T-cell (primary cell): ENCODE results near the gene TMEM89. TPM values are rescaled to one million over a fixed set of nuclear protein-coding genes. Genes with fewer than 3 reads are reported as not detected.

Experiments used
- ATAC-seq, 4 experiments: fragments of 200-7000 bp in 3 of 4; fragments of 150-1000 bp in 1 of 4; cut with Tn5 transposase; replicated peaks in 1 of 4; 1 replicate in 3 of 4; 2 replicates in 1 of 4; pipeline ENCODE4 v1.10.0; 2021; ENCODE audit warnings: moderate library complexity in 3 of 4, mild to moderate bottlenecking in 2 of 4, moderate number of reproducible peaks in 1 of 4
- CTCF ChIA-PET, 2 donors: fragments of 300-600 bp; sonication (Branson Sonifier 250); formaldehyde crosslinking; loops; one replicate each; lab custom pipeline; 2022; ENCODE audit warnings: antibody characterized with exemption in 2 of 2; lab: Charles Lee
- POLR2A ChIA-PET, 2 donors: fragments of 300-600 bp; sonication (Branson Sonifier 250); formaldehyde crosslinking; loops; one replicate each; lab custom pipeline; 2022; ENCODE audit warnings: antibody characterized with exemption in 2 of 2; lab: Charles Lee
- DNase-seq, 35 experiments: peaks; one replicate each; pipeline versions ENCODE4 v3.0.0 to v3.0.0-alpha.2; 2013 to 2023
- H3K27ac ChIP-seq: one replicate; pipeline ENCODE4 v1.5.1; 2013; ENCODE audit warnings: low read length
- H3K27me3 ChIP-seq, 2 experiments: replicated peaks in 1 of 2; 1 replicate in 1 of 2; 2 replicates in 1 of 2; pipeline versions ENCODE4 v1.6.1 to v1.7.0; 2013; ENCODE audit warnings: low read length in 1 of 2, mixed read lengths in 1 of 2; ENCODE audit not compliant: control insufficient read depth in 2 of 2, insufficient read depth in 2 of 2; ENCODE audit errors: extremely low read depth in 1 of 2
- H3K36me3 ChIP-seq, 2 donors: 1 replicate in 1 of 2; 2 replicates in 1 of 2; pipeline versions ENCODE4 v1.6.1 to v1.7.0; 2013; ENCODE audit warnings: low read length in 1 of 2; ENCODE audit not compliant: control insufficient read depth in 2 of 2, insufficient read depth in 1 of 2; ENCODE audit errors: extremely low read depth in 1 of 2
- H3K4me1 ChIP-seq, 2 experiments: 1 replicate in 1 of 2; 2 replicates in 1 of 2; pipeline versions ENCODE4 v1.6.1 to v1.7.0; 2013; ENCODE audit warnings: low read length in 2 of 2, mixed read lengths in 1 of 2; ENCODE audit not compliant: insufficient read depth in 2 of 2, control insufficient read depth in 1 of 2; ENCODE audit errors: extremely low read depth in 1 of 2
- H3K4me3 ChIP-seq, 2 donors: 1 replicate in 1 of 2; 2 replicates in 1 of 2; pipeline versions ENCODE4 v1.5.1 to v1.7.0; 2013; ENCODE audit warnings: mild to moderate bottlenecking in 2 of 2, low read length in 1 of 2, moderate library complexity in 1 of 2; ENCODE audit not compliant: control insufficient read depth in 1 of 2; ENCODE audit errors: extremely low read depth in 1 of 2
- H3K9me3 ChIP-seq: 2 replicates; pipeline ENCODE4 v1.7.0; 2013
- H3K27ac Mint-ChIP-seq, 2 donors: one replicate each; pipeline ENCODE4 v1.8.0; 2020 to 2021; ENCODE audit warnings: mild to moderate bottlenecking in 2 of 2, mixed read lengths in 2 of 2
- H3K27me3 Mint-ChIP-seq, 2 donors: one replicate each; pipeline ENCODE4 v1.8.0; 2021 to 2022; ENCODE audit warnings: mixed read lengths in 2 of 2
- H3K36me3 Mint-ChIP-seq: one replicate; pipeline ENCODE4 v1.8.0; 2021; ENCODE audit warnings: mixed read lengths
- H3K4me1 Mint-ChIP-seq, 3 donors: one replicate each; pipeline ENCODE4 v1.8.0; 2020 to 2022; ENCODE audit warnings: mixed read lengths in 3 of 3, mild to moderate bottlenecking in 1 of 3
- H3K4me3 Mint-ChIP-seq, 3 donors: one replicate each; pipeline ENCODE4 v1.8.0; 2020 to 2022; ENCODE audit warnings: mild to moderate bottlenecking in 3 of 3, mixed read lengths in 3 of 3, moderate library complexity in 3 of 3
- H3K9me3 Mint-ChIP-seq, 3 donors: one replicate each; pipeline ENCODE4 v1.8.0; 2020 to 2022; ENCODE audit warnings: mixed read lengths in 3 of 3
- WGBS: methylation state at CpG from one replicate; pipeline ENCODE4 v1.1.5; 2013; ENCODE audit warnings: missing lambda C conversion rate; ENCODE audit not compliant: insufficient coverage; 5-methylcytosine and 5-hydroxymethylcytosine counted together
- total RNA-seq, 35 experiments: library from RNA in 6 of 35; stranded (reverse) in 6 of 35; fragments of 120-200 nt in 1 of 35; gene quantifications; one replicate each; pipeline versions ENCODE4 v1.2.1 to v1.2.4 and lab custom pipeline; 2013 to 2026

Gene TMEM89
- total RNA-seq, 5 donors from 2014 or later (not counting 1 experiment from before 2014, with no cell fraction given): 0.39 TPM; not detected in 4

- Histone ChIP-seq H3K4me1 (no peaks in the 10 kb centered on the region), H3K36me3 (no peaks in the 10 kb centered on the region), H3K9me3 (no peaks in the 10 kb centered on the region), H3K27ac (no peak overlapping the region), H3K4me3 (no peak overlapping the region), H3K27me3 (peaks cover 0 to 7% of the 10 kb centered on the region in 2 experiments)
- no peak for DNase-seq
- ChIA-PET CTCF (interaction anchor here in 1 of 2 donors (0.5 kb wide), 1 partner anchor 162 kb away, joined by 5 read pairs; no protein-coding TSS in a partner anchor), POLR2A (no interaction called here)
- no peaks in the 10 kb centered on the region for H3K36me3 Mint-ChIP-seq
- no peaks in the 10 kb centered on the region for H3K9me3 Mint-ChIP-seq
- no peak overlapping the region for H3K27ac Mint-ChIP-seq
- no peaks in the 10 kb centered on the region for H3K4me1 Mint-ChIP-seq
- WGBS: 89% methylated on average over 7 of the region's 17 CpGs
- H3K27me3 Mint-ChIP-seq: no peaks in the 10 kb centered on the region
- ATAC-seq: no peak
- no peak overlapping the region for H3K4me3 Mint-ChIP-seq
Observed at GRCh38 chr3:48575366-48575765, 46.2 kb downstream of the TMEM89 start.

- DNase-seq (no peak), ATAC-seq (no peak)
- 90% methylated on average over 9 of the region's 10 CpGs for WGBS
- Histone ChIP-seq H3K4me3 (no peak overlapping the region), H3K27ac (no peak overlapping the region), H3K4me1 (no peaks in the 10 kb centered on the region), H3K27me3 (no peaks in the 10 kb centered on the region), H3K9me3 (no peaks in the 10 kb centered on the region), H3K36me3 (no peaks in the 10 kb centered on the region)
- Mint-ChIP-seq H3K4me3 (no peak overlapping the region), H3K27ac (no peak overlapping the region), H3K36me3 (no peaks in the 10 kb centered on the region), H3K4me1 (no peaks in the 10 kb centered on the region), H3K27me3 (no peaks in the 10 kb centered on the region), H3K9me3 (no peaks in the 10 kb centered on the region)
- CTCF ChIA-PET: no interaction called here
- POLR2A ChIA-PET: no interaction called here
Observed at GRCh38 chr3:48573973-48574585, 47.5 kb downstream of the TMEM89 start.

- Mint-ChIP-seq H3K27me3 (no peaks in the 10 kb centered on the region), H3K36me3 (no peaks in the 10 kb centered on the region), H3K9me3 (no peaks in the 10 kb centered on the region), H3K27ac (no peak overlapping the region), H3K4me3 (no peak overlapping the region), H3K4me1 (no peaks in the 10 kb centered on the region)
- ChIA-PET CTCF (no interaction called here), POLR2A (interaction anchor here (0.6 kb wide), 2 partner anchors 109 to 131 kb away, joined by 5 to 6 read pairs; no protein-coding TSS in a partner anchor)
- H3K9me3 ChIP-seq: no peaks in the 10 kb centered on the region
- no peak for ATAC-seq
- H3K36me3 ChIP-seq: no peaks in the 10 kb centered on the region
- no peaks in the 10 kb centered on the region for H3K4me1 ChIP-seq
- H3K4me3 ChIP-seq: no peak overlapping the region
- no peaks in the 10 kb centered on the region for H3K27me3 ChIP-seq
- H3K27ac ChIP-seq: no peak overlapping the region
- 80% methylated on average over 2 of the region's 7 CpGs for WGBS
- no peak for DNase-seq
Observed at GRCh38 chr3:48572517-48572916, 49.1 kb downstream of the TMEM89 start.

GRCh38 chr3:48571938-48572337 lies 49.6 kb downstream of the TMEM89 start:
- WGBS: 97% methylated on average over 6 of the region's 12 CpGs
- ATAC-seq: no peak
- POLR2A ChIA-PET: interaction anchor here in 1 of 2 donors (0.6 kb wide), 1 partner anchor 108 kb away, joined by 5 read pairs; no protein-coding TSS in a partner anchor
- no peaks in the 10 kb centered on the region for H3K4me1 ChIP-seq
- Mint-ChIP-seq H3K9me3 (no peaks in the 10 kb centered on the region), H3K36me3 (no peaks in the 10 kb centered on the region), H3K27me3 (no peaks in the 10 kb centered on the region), H3K4me3 (no peak overlapping the region), H3K27ac (no peak overlapping the region), H3K4me1 (no peaks in the 10 kb centered on the region)
- DNase-seq: no peak
- no peaks in the 10 kb centered on the region for H3K9me3 ChIP-seq
- no peak overlapping the region for H3K27ac ChIP-seq
- no peak overlapping the region for H3K4me3 ChIP-seq
- CTCF ChIA-PET: no interaction called here
- no peaks in the 10 kb centered on the region for H3K27me3 ChIP-seq
- H3K36me3 ChIP-seq: no peaks in the 10 kb centered on the region

Other genes with a start within 250 kb of the TMEM89 start
- not detected for gene FBXW12, start 249.6 kb downstream of the TMEM89 start, total RNA-seq
- 1 to 10 TPM; 2.5 to 6.9 (median 5.9) TPM for gene PLXNB1, start 191.7 kb downstream of the TMEM89 start, total RNA-seq
- gene CCDC51, start 181.7 kb downstream of the TMEM89 start, total RNA-seq: 1 to 10 TPM; 5.0 to 7.9 (median 6.4) TPM
- gene TMA7, start 181.5 kb downstream of the TMEM89 start, total RNA-seq: 100 to 1,000 TPM; 216 to 245 (median 229) TPM
- 10 to 100 TPM in 3 of 5 donors, 1 to 10 TPM in 2; 7.8 to 14.9 (median 12.8) TPM for gene ATRIP, start 175.0 kb downstream of the TMEM89 start, total RNA-seq
- 100 to 1,000 TPM; 156 to 258 (median 217) TPM for gene SHISA5, start 117.6 kb downstream of the TMEM89 start, total RNA-seq
- gene PFKFB4, start 65.0 kb downstream of the TMEM89 start, total RNA-seq: 1 to 10 TPM; 1.8 to 4.2 (median 2.4) TPM
- gene UCN2, start 58.0 kb downstream of the TMEM89 start, total RNA-seq: under 1 TPM in 1 of 5 donors, not detected in 4; 0.16 TPM
- 1 to 10 TPM in 3 of 5 donors, under 1 TPM in 2; 0.33 to 2.3 (median 1.3) TPM for gene COL7A1, start 26.4 kb downstream of the TMEM89 start, total RNA-seq
- 100 to 1,000 TPM in 2 of 5 donors, 10 to 100 TPM in 3; 93.0 to 109 (median 98.4) TPM for gene UQCRC1, start 12.1 kb downstream of the TMEM89 start, total RNA-seq
- 10 to 100 TPM; 16.2 to 36.4 (median 29.2) TPM for gene SLC26A6, start 13.7 kb upstream of the TMEM89 start, total RNA-seq
- gene CELSR3, start 41.1 kb upstream of the TMEM89 start, total RNA-seq: 1 to 10 TPM; 5.6 to 7.4 (median 6.2) TPM
- gene NCKIPSD, start 64.1 kb upstream of the TMEM89 start, total RNA-seq: 10 to 100 TPM; 17.4 to 23.4 (median 20.4) TPM
- 10 to 100 TPM; 69.0 to 95.7 (median 77.6) TPM for gene IP6K2, start 95.5 kb upstream of the TMEM89 start, total RNA-seq
- 10 to 100 TPM; 30.9 to 51.8 (median 49.0) TPM for gene PRKAR2A, start 226.1 kb upstream of the TMEM89 start, total RNA-seq